ENCODE data around the gene PAX5.

Gene PAX5

GRCh38 chr9:36897478-36897877 lies 136.6 kb downstream of the PAX5 start:
- DNase-seq: no peak

- DNase-seq: no peak
Observed at GRCh38 chr9:36897019-36897418, 137.0 kb downstream of the PAX5 start.

- DNase-seq: no peak
Observed at GRCh38 chr9:36896296-36896695, 137.8 kb downstream of the PAX5 start.

- DNase-seq: no peak
Observed at GRCh38 chr9:36895744-36896260, 138.3 kb downstream of the PAX5 start.

GRCh38 chr9:36894695-36895310 lies 139.3 kb downstream of the PAX5 start:
- DNase-seq: no peak

- peak; percentile 55 for DNase-seq
Observed at GRCh38 chr9:36893911-36894310, 140.2 kb downstream of the PAX5 start.

GRCh38 chr9:36893184-36893583 lies 140.9 kb downstream of the PAX5 start:
- DNase-seq: no peak

- DNase-seq: no peak
Observed at GRCh38 chr9:36892279-36892678, 141.8 kb downstream of the PAX5 start.

- no peak for DNase-seq
Observed at GRCh38 chr9:36891341-36891811, 142.7 kb downstream of the PAX5 start.

GRCh38 chr9:36889844-36890243 lies 144.2 kb downstream of the PAX5 start:
- DNase-seq: no peak

- no peak for DNase-seq
Observed at GRCh38 chr9:36888551-36888950, 145.5 kb downstream of the PAX5 start.

- DNase-seq: no peak
Observed at GRCh38 chr9:36884721-36885120, 149.3 kb downstream of the PAX5 start.

GRCh38 chr9:36882594-36882993 lies 151.5 kb downstream of the PAX5 start:
- no peak for DNase-seq

- DNase-seq: no peak
Observed at GRCh38 chr9:36881743-36882441, 152.2 kb downstream of the PAX5 start.

GRCh38 chr9:36881316-36881715 lies 152.8 kb downstream of the PAX5 start:
- DNase-seq: no peak

GRCh38 chr9:36880075-36880474 lies 154.0 kb downstream of the PAX5 start:
- no peak for DNase-seq

- no peak for DNase-seq
Observed at GRCh38 chr9:36878986-36879982, 154.8 kb downstream of the PAX5 start.

GRCh38 chr9:36877239-36877638 lies 156.8 kb downstream of the PAX5 start:
- DNase-seq: no peak

- no peak for DNase-seq
Observed at GRCh38 chr9:36876056-36876455, 158.0 kb downstream of the PAX5 start.

- DNase-seq: peak; percentile 13
Observed at GRCh38 chr9:36874921-36875320, 159.1 kb downstream of the PAX5 start.

- no peak for DNase-seq
Observed at GRCh38 chr9:36874261-36874660, 159.8 kb downstream of the PAX5 start.

- peak; percentile 53 for DNase-seq
Observed at GRCh38 chr9:36873247-36873875, 160.7 kb downstream of the PAX5 start.

GRCh38 chr9:36872641-36873040 lies 161.4 kb downstream of the PAX5 start:
- DNase-seq: no peak

Data from NCI-H2029 (cell line).